Measurements from ENCODE around the gene PATJ.

The PATJ gene

DNA sequence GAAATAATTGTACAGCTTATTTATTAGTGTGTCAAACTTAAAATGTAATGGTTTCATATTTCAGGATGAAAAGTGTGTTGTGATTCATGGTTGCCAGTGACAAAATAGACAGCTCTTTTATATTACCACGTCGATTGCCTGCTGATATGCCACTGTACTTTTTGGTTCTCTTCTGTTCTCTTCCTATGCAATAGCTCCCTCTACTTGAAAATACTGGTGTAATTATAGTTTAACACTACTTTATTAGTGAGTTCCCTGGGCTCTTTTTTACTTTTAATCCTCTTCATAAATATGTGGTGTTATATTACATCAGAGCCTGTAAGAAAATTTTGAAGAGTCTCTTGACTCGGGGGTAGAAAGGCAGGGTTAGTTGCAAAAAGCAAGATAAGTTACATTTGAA, 111.3 kb downstream of the PATJ start:
- ATAC-seq (ENCODE audit: insufficient read depth, low read depth) (no peak), DNase-seq (no peak)
- no peak overlapping the region for H3K4me2 ChIP-seq (ENCODE audit: insufficient read depth, low read length)
- no peaks in the 10 kb centered on the region for H3K79me2 ChIP-seq (ENCODE audit: insufficient read depth, low read length)
- no peaks in the 10 kb centered on the region for H3K4me1 ChIP-seq (ENCODE audit: insufficient read depth, low read length)
- H3K9ac ChIP-seq (ENCODE audit: low read depth, low read length): no peak overlapping the region
- H4K20me1 ChIP-seq (ENCODE audit: insufficient read depth, low read length): no peaks in the 10 kb centered on the region
- no peak overlapping the region for H3K4me3 ChIP-seq (ENCODE audit: low read depth in 1 of 2, low read length in 2 of 2)
- H3K27ac ChIP-seq (ENCODE audit: low read length): no peak overlapping the region
- H2AFZ ChIP-seq (ENCODE audit: low read depth, low read length): no peak overlapping the region
- peak; percentile 8 for TF ChIP-seq CTCF (IDR thresholded peaks at IDR 0.05; ENCODE audit: borderline replicate concordance, extremely low read depth, low read length, poor library complexity, severe bottlenecking)
- TF ChIP-seq EZH2 (IDR thresholded peaks at IDR 0.05; ENCODE audit: borderline replicate concordance, low read depth, low read length, severe bottlenecking): no peak
- H3K9me3 ChIP-seq (ENCODE audit: insufficient read depth, low read length, severe bottlenecking): no peaks in the 10 kb centered on the region
- H3K27me3 ChIP-seq (ENCODE audit: insufficient read depth, low read length, poor library complexity): no peaks in the 10 kb centered on the region
- no peaks in the 10 kb centered on the region for H3K36me3 ChIP-seq (ENCODE audit: insufficient read depth, low read length)

GRCh38 chr1:61864489-61864888, 122.2 kb downstream of the PATJ start:
- H3K4me2 ChIP-seq (ENCODE audit: insufficient read depth, low read length): no peak overlapping the region
- H2AFZ ChIP-seq (ENCODE audit: low read depth, low read length): no peak overlapping the region
- no peak overlapping the region for H3K9ac ChIP-seq (ENCODE audit: low read depth, low read length)
- DNase-seq (no peak), ATAC-seq (ENCODE audit: insufficient read depth, low read depth) (no peak)
- H3K4me3 ChIP-seq (ENCODE audit: low read depth in 1 of 2, low read length in 2 of 2): no peak overlapping the region
- TF ChIP-seq EZH2 (IDR thresholded peaks at IDR 0.05; ENCODE audit: borderline replicate concordance, low read depth, low read length, severe bottlenecking) (no peak), CTCF (IDR thresholded peaks at IDR 0.05; ENCODE audit: borderline replicate concordance, extremely low read depth, low read length, poor library complexity, severe bottlenecking) (no peak)
- no peaks in the 10 kb centered on the region for H4K20me1 ChIP-seq (ENCODE audit: insufficient read depth, low read length)
- no peaks in the 10 kb centered on the region for H3K9me3 ChIP-seq (ENCODE audit: insufficient read depth, low read length, severe bottlenecking)
- H3K79me2 ChIP-seq (ENCODE audit: insufficient read depth, low read length): no peaks in the 10 kb centered on the region
- no peaks in the 10 kb centered on the region for H3K27me3 ChIP-seq (ENCODE audit: insufficient read depth, low read length, poor library complexity)
- no peak overlapping the region for H3K27ac ChIP-seq (ENCODE audit: low read length)
- no peaks in the 10 kb centered on the region for H3K4me1 ChIP-seq (ENCODE audit: insufficient read depth, low read length)
- no peaks in the 10 kb centered on the region for H3K36me3 ChIP-seq (ENCODE audit: insufficient read depth, low read length)

- DNase-seq (no peak), ATAC-seq (ENCODE audit: insufficient read depth, low read depth) (no peak)
- H3K79me2 ChIP-seq (ENCODE audit: insufficient read depth, low read length): no peaks in the 10 kb centered on the region
- H3K4me2 ChIP-seq (ENCODE audit: insufficient read depth, low read length): no peak overlapping the region
- TF ChIP-seq CTCF (IDR thresholded peaks at IDR 0.05; ENCODE audit: borderline replicate concordance, extremely low read depth, low read length, poor library complexity, severe bottlenecking) (no peak), EZH2 (IDR thresholded peaks at IDR 0.05; ENCODE audit: borderline replicate concordance, low read depth, low read length, severe bottlenecking) (no peak)
- no peak overlapping the region for H3K4me3 ChIP-seq (ENCODE audit: low read depth in 1 of 2, low read length in 2 of 2)
- H3K9ac ChIP-seq (ENCODE audit: low read depth, low read length): no peak overlapping the region
- no peaks in the 10 kb centered on the region for H3K4me1 ChIP-seq (ENCODE audit: insufficient read depth, low read length)
- H3K27me3 ChIP-seq (ENCODE audit: insufficient read depth, low read length, poor library complexity): no peaks in the 10 kb centered on the region
- H3K36me3 ChIP-seq (ENCODE audit: insufficient read depth, low read length): no peaks in the 10 kb centered on the region
- H3K9me3 ChIP-seq (ENCODE audit: insufficient read depth, low read length, severe bottlenecking): peaks cover 8% of the 10 kb centered on the region
- H3K27ac ChIP-seq (ENCODE audit: low read length): no peak overlapping the region
- H4K20me1 ChIP-seq (ENCODE audit: insufficient read depth, low read length): no peaks in the 10 kb centered on the region
- H2AFZ ChIP-seq (ENCODE audit: low read depth, low read length): no peak overlapping the region
Measured at GRCh38 chr1:61865646-61866220, 123.5 kb downstream of the PATJ start.

All from DND-41 (cell line).